Keratinocyte (primary cell): Measurements from ENCODE around the gene LPAR6. TPM values are rescaled to one million over a fixed set of nuclear protein-coding genes. Genes with fewer than 3 reads are reported as not detected.

ENCODE experiments used
- DNase-seq: peaks from one replicate; pipeline ENCODE4 v3.0.0-alpha.2; 2011; ENCODE audit warnings: low read depth, missing footprints, low spot score
- FAIRE-seq: peaks from 2 replicates; lab custom pipeline; 2011; peaks lifted over from hg19 to GRCh38; lab: Jason Lieb, UNC
- H2AFZ ChIP-seq: 2 replicates; pipeline ENCODE4 v1.6.0; 2012; ENCODE audit warnings: low read length, control low read depth, inconsistent platforms; ENCODE audit not compliant: control insufficient read depth
- H3K27ac ChIP-seq: 2 replicates; pipeline ENCODE4 v1.5.1; 2011; ENCODE audit warnings: low read length; ENCODE audit not compliant: control insufficient read depth, insufficient read depth
- H3K27me3 ChIP-seq: 3 replicates; pipeline ENCODE4 v1.6.0; 2011; ENCODE audit warnings: low read length; ENCODE audit not compliant: control insufficient read depth, insufficient read depth; ENCODE audit errors: extremely low read depth
- H3K36me3 ChIP-seq, 2 experiments: 2 replicates in 1 of 2; 3 replicates in 1 of 2; pipeline ENCODE4 v1.5.1; 2011; ENCODE audit warnings: low read length in 2 of 2, mild to moderate bottlenecking in 1 of 2; ENCODE audit not compliant: control insufficient read depth in 2 of 2, insufficient read depth in 2 of 2; ENCODE audit errors: extremely low read depth in 1 of 2
- H3K4me1 ChIP-seq: 3 replicates; pipeline ENCODE4 v1.5.1; 2011; ENCODE audit warnings: low read length; ENCODE audit not compliant: control insufficient read depth, insufficient read depth; ENCODE audit errors: extremely low read depth
- H3K4me2 ChIP-seq: 3 replicates; pipeline ENCODE4 v1.6.0; 2011; ENCODE audit warnings: low read depth, low read length; ENCODE audit not compliant: control insufficient read depth, insufficient read depth; ENCODE audit errors: extremely low read depth
- H3K4me3 ChIP-seq, 3 experiments: fragments of 200-600 bp in 1 of 3; sonication (generic) in 1 of 3; 2 replicates in 2 of 3; 3 replicates in 1 of 3; pipeline ENCODE4 v1.5.1; 2011 to 2016; ENCODE audit warnings: low read length in 3 of 3, mild to moderate bottlenecking in 3 of 3, control low read depth in 2 of 3, inconsistent platforms in 1 of 3, low read depth in 1 of 3, mixed read lengths in 1 of 3, mixed run types in 1 of 3, moderate library complexity in 1 of 3; ENCODE audit not compliant: control insufficient read depth in 2 of 3, insufficient read depth in 2 of 3; ENCODE audit errors: extremely low read depth in 1 of 3
- H3K79me2 ChIP-seq: 2 replicates; pipeline ENCODE4 v1.6.0; 2012; ENCODE audit warnings: low read length; ENCODE audit not compliant: control insufficient read depth, insufficient read depth
- H3K9ac ChIP-seq: 3 replicates; pipeline ENCODE4 v1.6.0; 2011; ENCODE audit warnings: low read length; ENCODE audit not compliant: control insufficient read depth, insufficient read depth; ENCODE audit errors: extremely low read depth
- H3K9me1 ChIP-seq: 3 replicates; pipeline ENCODE4 v1.6.0; 2011; ENCODE audit warnings: low read length; ENCODE audit not compliant: control insufficient read depth, insufficient read depth; ENCODE audit errors: extremely low read depth
- H3K9me3 ChIP-seq: 2 replicates; pipeline ENCODE4 v1.5.1; 2012; ENCODE audit warnings: low read depth, low read length; ENCODE audit not compliant: control insufficient read depth
- H4K20me1 ChIP-seq: 3 replicates; pipeline ENCODE4 v1.6.0; 2011; ENCODE audit warnings: low read length; ENCODE audit not compliant: control insufficient read depth, insufficient read depth; ENCODE audit errors: extremely low read depth
- EZH2 ChIP-seq: IDR thresholded peaks from one replicate; pipeline ENCODE4 v1.6.1; 2012; ENCODE audit warnings: inconsistent platforms, mild to moderate bottlenecking, low read length, moderate library complexity
- dilution Hi-C: fragments of 300-500 bp; cut with MboI; formaldehyde crosslinking; loops from one replicate; pipeline ENCODE4 v1.7.0; 2020; ENCODE audit warnings: low sequenced_read_pairs; ENCODE audit not compliant: extremely low pct_ligation_motif_present
- polyA plus RNA-seq, 5 experiments: library from polyadenylated mRNA; depleted of rRNA in 3 of 5; stranded (reverse) in 3 of 5; stranded (forward) in 1 of 5; unstranded in 1 of 5; fragments of >200 nt; gene quantifications; 1 replicate in 1 of 5; 2 replicates in 3 of 5; 3 replicates in 1 of 5; pipeline versions ENCODE4 v1.2.1 to v1.2.3, GENCODE V29; 2011 to 2012; ENCODE audit warnings: missing spikeins in 2 of 5, low read depth in 1 of 5, low replicate concordance in 1 of 5
- TF ChIP-seq, protein P1 (sequence below), 3 experiments: IDR thresholded peaks in 1 of 3; conservative IDR thresholded peaks in 1 of 3; optimal IDR thresholded peaks in 1 of 3; 2 replicates in 2 of 3; 3 replicates in 1 of 3; pipeline versions ENCODE3 to v1.5.1; 2011; ENCODE audit warnings: low read length in 3 of 3, mild to moderate bottlenecking in 3 of 3, moderate library complexity in 2 of 3, control low read depth in 1 of 3, inconsistent platforms in 1 of 3; ENCODE audit not compliant: insufficient read depth in 2 of 3; ENCODE audit errors: extremely low read depth in 1 of 3

The LPAR6 gene
- polyA plus RNA-seq, 1 donor (not counting 4 experiments of a cell fraction or from before 2014, with no cell fraction given): 20.0 TPM

- no peak overlapping the region for H3K4me2 ChIP-seq
- no peaks in the 10 kb centered on the region for H3K27me3 ChIP-seq
- no peaks in the 10 kb centered on the region for H4K20me1 ChIP-seq
- no peaks in the 10 kb centered on the region for H3K4me1 ChIP-seq
- H3K9ac ChIP-seq: no peak overlapping the region
- TF ChIP-seq, protein P1, sequence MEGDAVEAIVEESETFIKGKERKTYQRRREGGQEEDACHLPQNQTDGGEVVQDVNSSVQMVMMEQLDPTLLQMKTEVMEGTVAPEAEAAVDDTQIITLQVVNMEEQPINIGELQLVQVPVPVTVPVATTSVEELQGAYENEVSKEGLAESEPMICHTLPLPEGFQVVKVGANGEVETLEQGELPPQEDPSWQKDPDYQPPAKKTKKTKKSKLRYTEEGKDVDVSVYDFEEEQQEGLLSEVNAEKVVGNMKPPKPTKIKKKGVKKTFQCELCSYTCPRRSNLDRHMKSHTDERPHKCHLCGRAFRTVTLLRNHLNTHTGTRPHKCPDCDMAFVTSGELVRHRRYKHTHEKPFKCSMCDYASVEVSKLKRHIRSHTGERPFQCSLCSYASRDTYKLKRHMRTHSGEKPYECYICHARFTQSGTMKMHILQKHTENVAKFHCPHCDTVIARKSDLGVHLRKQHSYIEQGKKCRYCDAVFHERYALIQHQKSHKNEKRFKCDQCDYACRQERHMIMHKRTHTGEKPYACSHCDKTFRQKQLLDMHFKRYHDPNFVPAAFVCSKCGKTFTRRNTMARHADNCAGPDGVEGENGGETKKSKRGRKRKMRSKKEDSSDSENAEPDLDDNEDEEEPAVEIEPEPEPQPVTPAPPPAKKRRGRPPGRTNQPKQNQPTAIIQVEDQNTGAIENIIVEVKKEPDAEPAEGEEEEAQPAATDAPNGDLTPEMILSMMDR (optimal IDR thresholded peaks at IDR 0.05 in 1 of 3, IDR thresholded peaks at IDR 0.05 in 1 of 3, conservative IDR thresholded peaks at IDR 0.05 in 1 of 3; ENCODE audit: extremely low read depth in 1 of 3, insufficient read depth in 2 of 3, low read length in 3 of 3): no peak
- no peak for TF ChIP-seq EZH2
- H2AFZ ChIP-seq: no peak overlapping the region
- no peak overlapping the region for H3K27ac ChIP-seq
- dilution Hi-C loops: no loop called here
- DNase-seq (no peak), FAIRE-seq (no peak)
- no peaks in the 10 kb centered on the region for H3K9me1 ChIP-seq
- no peaks in the 10 kb centered on the region for H3K9me3 ChIP-seq
- no peaks in the 10 kb centered on the region for H3K79me2 ChIP-seq
- H3K36me3 ChIP-seq: peaks cover 0 to 2% of the 10 kb centered on the region in 2 experiments
- no peak overlapping the region for H3K4me3 ChIP-seq
Observed at GRCh38 chr13:48383384-48383783, 29.5 kb downstream of the LPAR6 start.

DNA sequence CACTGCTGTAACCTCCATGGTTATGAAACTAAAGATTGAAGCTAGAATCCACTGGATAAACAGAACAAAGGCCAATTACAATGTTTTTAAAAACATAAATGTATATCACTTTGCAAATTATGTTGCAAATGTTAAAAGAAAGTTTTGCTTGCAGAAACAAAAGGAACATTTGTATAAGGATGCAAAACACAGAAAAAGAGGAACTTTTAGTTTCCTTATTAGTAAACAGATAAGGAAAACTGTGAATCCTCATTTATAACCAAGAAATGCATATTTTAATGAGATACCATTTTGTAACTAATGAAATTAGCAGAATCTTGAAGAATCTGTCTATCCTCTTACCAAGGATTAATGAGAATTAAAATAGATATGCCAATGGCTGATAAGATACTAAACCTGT lies 32.3 kb downstream of the LPAR6 start:
- Histone ChIP-seq H3K4me3 (no peak overlapping the region), H3K27me3 (no peaks in the 10 kb centered on the region), H3K79me2 (no peaks in the 10 kb centered on the region), H3K9ac (no peak overlapping the region), H3K9me3 (no peaks in the 10 kb centered on the region), H3K9me1 (no peaks in the 10 kb centered on the region), H3K27ac (no peak overlapping the region), H3K4me2 (no peak overlapping the region), H2AFZ (no peak overlapping the region), H4K20me1 (no peaks in the 10 kb centered on the region), H3K4me1 (no peaks in the 10 kb centered on the region), H3K36me3 (peaks cover 0 to 2% of the 10 kb centered on the region in 2 experiments)
- dilution Hi-C loops: no loop called here
- no peak for TF ChIP-seq EZH2
- TF ChIP-seq, protein P1 (optimal IDR thresholded peaks at IDR 0.05 in 1 of 3, IDR thresholded peaks at IDR 0.05 in 1 of 3, conservative IDR thresholded peaks at IDR 0.05 in 1 of 3; ENCODE audit: extremely low read depth in 1 of 3, insufficient read depth in 2 of 3, low read length in 3 of 3): no peak
- FAIRE-seq: no peak
- no peak for DNase-seq
